Common myeloid progenitor, CD34-positive (primary cell): ENCODE measurements around the gene ARID4B.

ENCODE experiments used
- CTCF ChIA-PET: fragments of 350-600 bp; sonication (Branson Sonifier 250); formaldehyde crosslinking; loops from one replicate; lab custom pipeline; 2021; ENCODE audit warnings: antibody characterized with exemption; lab: Charles Lee
- POLR2A ChIA-PET: fragments of 350-600 bp; sonication (Branson Sonifier 250); formaldehyde crosslinking; loops from one replicate; lab custom pipeline; 2021; ENCODE audit warnings: antibody characterized with exemption; lab: Charles Lee
- DNase-seq, 3 donors: peaks; one replicate each; pipeline versions ENCODE4 v3.0.0 to v3.0.0-alpha.2; 2013
- H3K27ac ChIP-seq, 2 experiments: 1 replicate in 1 of 2; 2 replicates in 1 of 2; pipeline ENCODE4 v1.7.0; 2013; ENCODE audit warnings: inconsistent platforms in 2 of 2, low read length in 2 of 2, mild to moderate bottlenecking in 2 of 2, low read depth in 1 of 2, moderate library complexity in 1 of 2; ENCODE audit not compliant: severe bottlenecking in 2 of 2, insufficient read depth in 1 of 2, poor library complexity in 1 of 2
- H3K27me3 ChIP-seq, 5 experiments: replicated peaks in 2 of 5; 1 replicate in 3 of 5; 2 replicates in 2 of 5; pipeline versions ENCODE4 v1.6.1 to v1.7.0; 2013; ENCODE audit warnings: low read length in 4 of 5, mild to moderate bottlenecking in 2 of 5, moderate library complexity in 2 of 5, inconsistent platforms in 1 of 5; ENCODE audit not compliant: insufficient read depth in 5 of 5, control insufficient read depth in 4 of 5
- H3K36me3 ChIP-seq, 4 experiments: 1 replicate in 2 of 4; 2 replicates in 2 of 4; pipeline versions ENCODE4 v1.6.1 to v1.7.0; 2013; ENCODE audit warnings: low read length in 3 of 4, control low read depth in 1 of 4, mild to moderate bottlenecking in 1 of 4; ENCODE audit not compliant: control insufficient read depth in 4 of 4, insufficient read depth in 4 of 4
- H3K4me1 ChIP-seq, 4 experiments: 1 replicate in 3 of 4; 2 replicates in 1 of 4; pipeline versions ENCODE4 v1.6.1 to v1.7.1; 2013; ENCODE audit warnings: low read length in 3 of 4, mild to moderate bottlenecking in 3 of 4, control low read depth in 1 of 4, inconsistent platforms in 1 of 4, moderate library complexity in 1 of 4; ENCODE audit not compliant: control insufficient read depth in 4 of 4, insufficient read depth in 4 of 4; ENCODE audit errors: control extremely low read depth in 1 of 4
- H3K4me3 ChIP-seq, 7 experiments: 1 replicate in 4 of 7; 2 replicates in 3 of 7; pipeline versions ENCODE4 v1.5.1 to v1.7.0; 2013; ENCODE audit warnings: mild to moderate bottlenecking in 7 of 7, low read length in 6 of 7, moderate library complexity in 6 of 7, inconsistent platforms in 2 of 7, low read depth in 2 of 7, control low read depth in 1 of 7; ENCODE audit not compliant: insufficient read depth in 4 of 7, control insufficient read depth in 1 of 7; ENCODE audit errors: extremely low read depth in 1 of 7
- H3K9me3 ChIP-seq, 5 experiments: 1 replicate in 4 of 5; 2 replicates in 1 of 5; pipeline versions ENCODE4 v1.6.1 to v1.7.1; 2013; ENCODE audit warnings: low read length in 4 of 5, mild to moderate bottlenecking in 2 of 5, inconsistent platforms in 1 of 5, low read depth in 1 of 5, moderate library complexity in 1 of 5; ENCODE audit not compliant: control insufficient read depth in 4 of 5, insufficient read depth in 2 of 5; ENCODE audit errors: control extremely low read depth in 1 of 5
- WGBS: methylation state at CpG from one replicate; pipeline ENCODE4 v1.1.5; 2013; ENCODE audit not compliant: insufficient coverage; 5-methylcytosine and 5-hydroxymethylcytosine counted together

ARID4B gene

DNA sequence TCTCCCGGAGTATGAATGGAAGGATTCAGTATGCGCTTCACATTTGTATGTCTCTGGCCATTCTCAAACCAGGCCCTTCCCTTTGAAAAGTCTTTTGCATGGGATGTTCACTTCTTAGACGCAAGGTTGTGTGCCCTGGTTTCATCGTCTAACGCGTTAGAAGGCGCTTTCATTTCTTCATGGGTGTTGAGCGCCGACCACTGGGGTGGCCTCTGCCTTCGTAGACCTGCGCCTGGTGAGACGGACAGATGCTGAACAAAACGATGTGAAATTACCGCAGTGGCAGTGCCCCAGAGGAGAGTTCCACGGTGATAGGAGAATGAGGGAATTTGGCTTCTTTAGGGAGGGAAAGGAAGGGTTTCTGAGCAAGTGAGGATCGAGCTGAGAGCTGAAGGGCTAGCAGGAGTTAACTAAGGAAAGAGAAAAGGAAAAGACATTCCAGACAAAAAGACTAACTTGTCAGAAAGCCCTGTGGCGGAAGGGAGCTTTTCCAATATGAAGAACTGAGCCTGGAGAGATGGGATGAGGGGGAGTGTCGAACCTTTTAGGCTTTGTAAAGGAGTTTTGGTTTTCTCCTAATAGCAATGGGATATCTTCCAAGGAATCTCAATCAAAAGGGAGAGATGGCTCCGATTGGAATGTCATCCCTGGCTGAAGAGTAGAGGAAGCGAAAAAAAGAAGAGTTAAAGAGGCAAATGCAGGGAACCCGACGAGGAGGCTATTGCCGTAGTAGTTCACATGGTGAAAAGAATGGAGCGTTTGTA is 1.3 kb upstream of the ARID4B start:
- no peaks in the 10 kb centered on the region for H3K36me3 ChIP-seq
- WGBS = 6% methylated on average over 24 of the region's 24 CpGs
- H3K4me1 ChIP-seq = peaks cover 23 to 58% (median 40%) of the 10 kb centered on the region in 4 experiments
- H3K27ac ChIP-seq = peak overlapping the region; percentile 87 to 95
- CTCF ChIA-PET = interaction anchor here (0.6 to 2.0 kb wide), 12 partner anchors 9 to 113 kb away, joined by 3 to 6 read pairs (median 4); partner anchors contain the start of gene TBCE
- H3K4me3 ChIP-seq = peak overlapping the region; percentile 80 to 96 (median 88)
- POLR2A ChIA-PET = interaction anchor here (0.9 to 1.8 kb wide), 3 partner anchors 24 to 716 kb away, joined by 3 to 5 read pairs (median 3); no protein-coding TSS in a partner anchor
- DNase-seq = peak; percentile 71 to 84 (median 82)
- no peaks in the 10 kb centered on the region for H3K27me3 ChIP-seq
- H3K9me3 ChIP-seq = no peaks in the 10 kb centered on the region

DNA sequence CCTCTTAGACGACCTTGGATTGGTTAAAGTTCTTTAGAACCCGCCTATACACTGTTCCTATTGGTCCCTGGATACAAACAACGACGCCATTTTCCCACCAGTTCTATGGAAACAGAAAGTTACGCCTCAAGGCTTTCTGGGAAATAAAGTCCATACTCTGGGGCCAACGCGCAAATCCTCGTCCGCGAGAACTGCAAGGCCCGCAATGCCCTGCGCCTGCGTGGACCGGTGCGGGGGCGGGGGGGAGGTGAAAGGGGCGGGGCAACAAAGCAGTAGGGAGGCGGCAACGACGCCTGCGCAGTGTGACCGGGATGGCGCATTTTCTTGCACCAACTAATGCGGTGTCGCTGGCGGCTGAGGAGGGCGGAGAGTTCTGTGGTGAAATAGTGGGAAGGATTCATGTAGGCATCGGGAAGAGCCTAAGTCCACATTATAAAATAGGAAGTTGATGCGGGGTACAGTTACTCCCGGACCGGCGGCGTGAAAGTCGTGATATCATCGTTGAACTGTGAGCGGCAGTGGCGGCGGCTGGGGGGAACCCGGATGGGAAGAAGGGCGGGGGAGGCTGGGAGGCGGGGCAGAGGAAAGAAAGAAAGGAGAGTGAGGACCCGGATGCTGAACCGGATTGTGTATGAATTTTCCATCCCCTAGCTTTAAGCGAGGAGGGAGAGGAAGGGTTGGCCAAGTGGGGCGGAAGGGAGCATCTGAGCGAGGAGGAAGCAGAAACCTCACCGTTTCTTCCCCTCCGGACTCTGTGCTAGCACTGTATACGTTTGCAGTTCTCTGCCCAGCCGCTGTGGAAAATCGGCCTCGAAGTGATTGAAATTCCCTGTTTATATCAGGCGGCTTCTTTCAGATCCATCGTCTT is 526 bp upstream of the ARID4B start, which contains the start of gene GGPS1:
Gene GGPS1, plus strand, starts transcription at position 300 of the 868 bp plus-strand sequence. CDS start 6,695 bp downstream, outside the sequence.
- H3K36me3 ChIP-seq = no peaks in the 10 kb centered on the region
- under 1% methylated on average over 48 of the region's 54 CpGs for WGBS
- no peaks in the 10 kb centered on the region for H3K27me3 ChIP-seq
- peak within 1 kb of the TSS; percentile 81 to 99 (median 95) for H3K4me3 ChIP-seq
- H3K27ac ChIP-seq = peak within 1 kb of the TSS; percentile 95 to 96
- no peaks in the 10 kb centered on the region for H3K9me3 ChIP-seq
- peak; percentile 100 for DNase-seq
- CTCF ChIA-PET = interaction anchor here (1.0 to 2.0 kb wide), 10 partner anchors 10 to 89 kb away, joined by 3 to 6 read pairs (median 4); partner anchors contain the start of gene TBCE
- POLR2A ChIA-PET = interaction anchor here (0.9 to 1.8 kb wide), 5 partner anchors 8 to 715 kb away, joined by 3 to 5 read pairs (median 3); no protein-coding TSS in a partner anchor
- peaks cover 23 to 60% (median 41%) of the 10 kb centered on the region in 4 experiments for H3K4me1 ChIP-seq

DNA sequence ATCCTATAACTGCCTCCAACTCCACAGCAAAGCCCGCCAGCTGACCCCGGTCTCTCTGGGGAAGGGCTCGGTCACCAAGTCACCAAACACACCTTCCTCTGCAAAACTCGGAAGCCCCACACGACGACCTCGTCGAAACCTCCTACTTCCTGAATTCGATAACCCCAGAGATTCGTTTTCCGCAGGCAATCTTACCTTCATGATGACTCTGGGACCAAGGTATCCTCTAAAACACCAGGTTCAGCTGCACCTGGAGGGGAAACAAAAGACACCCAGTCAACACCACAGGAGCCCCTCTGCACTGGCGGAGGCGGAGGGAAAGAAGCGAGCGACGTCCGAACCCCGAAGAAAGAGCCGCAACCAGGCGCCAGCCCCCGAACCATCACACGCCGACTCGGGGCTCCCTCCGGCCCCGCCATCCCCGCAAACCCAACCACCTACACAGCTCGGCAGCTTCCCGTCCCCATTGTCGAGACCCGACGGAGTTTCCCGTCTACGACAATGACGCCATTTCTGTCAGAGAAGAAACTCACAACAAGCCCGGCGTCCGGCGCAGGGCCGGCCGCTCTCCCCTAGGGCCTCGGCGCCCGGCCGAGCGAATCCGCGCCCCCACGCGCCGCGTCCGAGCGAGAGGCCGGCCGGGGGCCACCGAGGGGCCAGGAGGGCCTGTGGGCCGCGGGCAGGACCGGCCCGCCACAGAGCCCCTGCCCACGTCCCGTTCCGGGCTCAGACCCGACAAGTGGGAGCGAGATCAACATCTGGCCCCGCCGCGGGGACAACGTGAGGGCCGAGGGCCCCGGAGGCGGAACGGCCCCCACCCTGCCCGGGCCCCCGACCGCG is 1.0 kb downstream of the ARID4B start:
- ChIA-PET CTCF (interaction anchor here (0.7 to 1.4 kb wide), 2 partner anchors 16 to 84 kb away, joined by 3 read pairs; no protein-coding TSS in a partner anchor), POLR2A (no interaction called here)
- H3K27me3 ChIP-seq = no peaks in the 10 kb centered on the region
- H3K36me3 ChIP-seq = peaks cover 0 to 6% (median 3%) of the 10 kb centered on the region in 4 experiments
- peaks cover 23 to 54% (median 40%) of the 10 kb centered on the region in 4 experiments for H3K4me1 ChIP-seq
- H3K27ac ChIP-seq = peak overlapping the region; percentile 95 to 96
- peak; percentile 40 to 67 (median 60) for DNase-seq
- peak overlapping the region; percentile 81 to 99 (median 95) for H3K4me3 ChIP-seq
- WGBS = under 1% methylated on average over 72 of the region's 78 CpGs
- H3K9me3 ChIP-seq = no peaks in the 10 kb centered on the region

- Histone ChIP-seq H3K27ac (peak overlapping the region in 1 of 2 experiments; percentile 96), H3K9me3 (no peaks in the 10 kb centered on the region), H3K4me3 (peak overlapping the region in 6 of 7 experiments; percentile 28 to 99 (median 94)), H3K27me3 (no peaks in the 10 kb centered on the region), H3K4me1 (peaks cover 19 to 43% (median 31%) of the 10 kb centered on the region in 4 experiments), H3K36me3 (peaks cover 0 to 9% (median 5%) of the 10 kb centered on the region in 4 experiments)
- POLR2A ChIA-PET = no interaction called here
- no CpG with 5 or more reads among the region's 2 CpGs for whole genome bisulfite sequencing
- no peak for DNase-seq
- CTCF ChIA-PET = interaction anchor here (1.4 kb wide), 1 partner anchor 15 kb away, joined by 3 read pairs; no protein-coding TSS in a partner anchor
These were observed 2.1 kb downstream of the ARID4B start for GRCh38 chr1:235325854-235326253.

DNA sequence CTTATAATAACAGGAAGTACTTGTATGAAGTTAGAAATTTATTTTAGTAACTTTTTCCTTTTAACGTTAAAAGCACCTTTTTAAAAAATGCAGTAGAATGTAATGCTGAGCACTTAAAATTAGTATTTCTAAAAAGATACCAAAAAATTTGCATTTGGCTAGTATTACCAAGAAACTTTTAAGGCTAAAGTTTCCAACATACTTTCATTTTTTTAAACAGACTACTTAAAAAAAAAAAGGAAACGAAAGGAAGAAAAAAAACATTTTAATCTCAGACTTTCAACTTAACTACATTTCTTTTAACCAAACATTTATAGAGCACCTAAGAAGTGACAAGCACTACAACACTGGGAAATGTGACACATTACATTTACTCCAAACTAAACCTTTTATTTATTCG is 2.8 kb downstream of the ARID4B start:
- H3K36me3 ChIP-seq = peaks cover 0 to 14% (median 11%) of the 10 kb centered on the region in 4 experiments
- peak overlapping the region in 5 of 7 experiments; percentile 46 to 99 (median 92) for H3K4me3 ChIP-seq
- peaks cover 18 to 36% (median 28%) of the 10 kb centered on the region in 4 experiments for H3K4me1 ChIP-seq
- POLR2A ChIA-PET = interaction anchor here (0.8 kb wide), 1 partner anchor 29 kb away, joined by 3 read pairs; no protein-coding TSS in a partner anchor
- CTCF ChIA-PET = interaction anchor here (0.7 to 1.5 kb wide), 6 partner anchors 14 to 91 kb away, joined by 3 to 6 read pairs (median 3); no protein-coding TSS in a partner anchor
- no peak for DNase-seq
- H3K27me3 ChIP-seq = no peaks in the 10 kb centered on the region
- H3K9me3 ChIP-seq = no peaks in the 10 kb centered on the region
- no CpG with 5 or more reads among the region's 3 CpGs for WGBS
- H3K27ac ChIP-seq = peak overlapping the region; percentile 20 to 71

DNA sequence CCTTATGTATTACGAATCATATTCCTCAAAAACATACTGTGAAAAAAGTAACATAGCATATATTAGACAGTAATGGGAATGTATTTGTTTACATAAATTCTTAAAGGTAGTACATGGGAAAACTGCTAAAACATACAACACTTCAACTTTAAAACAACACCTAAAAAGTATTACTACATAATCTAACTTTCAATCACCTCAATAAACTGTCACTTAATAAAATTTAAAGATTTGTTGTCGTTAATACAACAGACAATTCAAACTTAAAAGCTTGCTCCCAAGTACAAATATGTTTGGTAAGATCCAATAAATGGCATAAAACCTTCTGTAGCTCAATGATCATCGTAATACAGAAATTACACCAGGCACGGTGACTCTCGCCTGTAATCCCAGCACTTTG is 3.7 kb downstream of the ARID4B start:
- DNase-seq = no peak
- Histone ChIP-seq H3K4me3 (peak overlapping the region in 1 of 7 experiments; percentile 5), H3K4me1 (peaks cover 12 to 31% (median 21%) of the 10 kb centered on the region in 4 experiments), H3K36me3 (peaks cover 0 to 19% (median 11%) of the 10 kb centered on the region in 4 experiments), H3K9me3 (no peaks in the 10 kb centered on the region), H3K27me3 (no peaks in the 10 kb centered on the region), H3K27ac (no peak overlapping the region)
- WGBS = 100% methylated on average over 2 of the region's 5 CpGs
- ChIA-PET CTCF (interaction anchor here (0.7 to 1.5 kb wide), 7 partner anchors 13 to 92 kb away, joined by 3 to 6 read pairs (median 3); no protein-coding TSS in a partner anchor), POLR2A (no interaction called here)
